HG03060 (cell line): ENCODE measurements around the gene LRRK1.

Source experiments
- ATAC-seq: cut with Tn5 transposase; IDR thresholded peaks from one replicate; pipeline ENCODE4 v1.9.1; 2021; ENCODE audit warnings: low read depth, moderate number of reproducible peaks; ENCODE audit not compliant: unreplicated experiment

Gene LRRK1

DNA sequence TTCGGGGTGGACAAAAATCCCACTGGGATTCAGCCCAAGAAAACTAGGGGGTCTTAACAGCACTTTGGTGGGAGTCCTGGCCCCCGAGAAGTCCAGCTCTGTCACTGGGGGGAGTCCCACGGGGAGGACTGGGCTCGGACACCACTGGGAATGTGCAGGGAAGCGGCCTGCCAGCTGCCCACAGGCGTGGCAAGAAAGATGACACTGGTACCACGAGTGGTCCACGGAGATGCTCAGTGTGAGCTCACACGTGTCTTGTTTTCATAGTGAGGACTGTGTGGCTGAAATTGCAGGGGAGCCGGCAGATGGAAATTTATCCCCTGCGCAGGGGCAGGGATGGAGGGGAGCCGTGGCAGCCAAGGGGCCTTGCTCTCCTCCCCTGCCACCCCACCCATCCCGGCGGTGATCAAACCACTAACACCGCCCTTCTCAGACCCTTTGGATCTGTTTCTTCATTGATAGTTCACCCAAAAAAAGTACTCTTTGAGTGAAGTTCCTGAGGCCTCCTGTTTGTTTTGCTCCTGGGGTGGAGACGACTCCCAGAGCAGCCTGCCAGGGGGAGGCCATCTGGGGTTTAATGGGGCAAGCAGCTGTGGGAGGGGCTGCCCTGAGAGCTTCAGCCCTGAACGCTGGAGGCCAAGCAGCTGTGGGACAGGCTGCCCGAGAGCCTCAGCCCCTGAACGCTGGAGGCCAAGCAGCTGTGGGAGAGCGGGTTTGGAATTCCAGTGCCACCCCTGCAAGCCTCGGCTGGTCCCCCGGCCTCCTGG, 130.9 kb downstream of the LRRK1 start:
- no peak for ATAC-seq

GRCh38 chr15:101050623-101051290, 131.6 kb downstream of the LRRK1 start:
- no peak for ATAC-seq

DNA sequence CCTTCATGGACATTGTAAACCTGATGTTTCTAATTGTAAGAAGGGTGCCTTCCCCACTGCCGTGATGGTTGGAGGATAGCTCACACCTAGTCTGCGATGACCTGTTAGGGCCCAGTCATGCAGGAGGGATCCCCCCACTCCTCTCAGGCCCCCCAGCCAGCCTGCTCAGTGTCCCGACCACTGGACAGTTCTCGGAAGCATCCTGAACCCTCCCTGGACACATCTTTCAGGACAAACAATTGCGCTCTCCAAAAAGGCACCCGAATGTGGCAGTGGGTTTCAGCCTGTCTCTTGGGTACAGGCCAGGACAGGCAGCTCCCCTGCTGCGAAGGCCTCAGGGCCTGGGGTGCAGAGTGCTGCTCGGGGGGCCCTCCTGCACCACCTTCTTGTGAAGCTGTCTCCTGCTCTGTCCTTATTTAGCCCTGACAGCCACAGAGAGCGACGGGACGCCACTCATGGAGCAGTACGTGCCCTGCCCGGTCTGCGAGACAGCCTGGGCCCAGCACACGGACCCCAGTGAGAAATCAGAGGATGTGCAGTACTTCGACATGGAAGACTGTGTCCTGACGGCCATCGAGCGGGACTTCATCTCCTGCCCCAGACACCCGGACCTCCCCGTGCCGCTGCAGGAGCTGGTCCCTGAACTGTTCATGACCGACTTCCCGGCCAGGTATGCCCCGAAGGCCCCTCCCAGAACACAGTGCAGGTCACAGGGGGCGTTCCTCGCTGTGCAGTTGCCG, 132.3 kb downstream of the LRRK1 start:
- ATAC-seq = no peak

GRCh38 chr15:101052031-101052620, 133.0 kb downstream of the LRRK1 start:
- no peak for ATAC-seq

GRCh38 chr15:101052681-101053121, 133.5 kb downstream of the LRRK1 start:
- no peak for ATAC-seq

DNA sequence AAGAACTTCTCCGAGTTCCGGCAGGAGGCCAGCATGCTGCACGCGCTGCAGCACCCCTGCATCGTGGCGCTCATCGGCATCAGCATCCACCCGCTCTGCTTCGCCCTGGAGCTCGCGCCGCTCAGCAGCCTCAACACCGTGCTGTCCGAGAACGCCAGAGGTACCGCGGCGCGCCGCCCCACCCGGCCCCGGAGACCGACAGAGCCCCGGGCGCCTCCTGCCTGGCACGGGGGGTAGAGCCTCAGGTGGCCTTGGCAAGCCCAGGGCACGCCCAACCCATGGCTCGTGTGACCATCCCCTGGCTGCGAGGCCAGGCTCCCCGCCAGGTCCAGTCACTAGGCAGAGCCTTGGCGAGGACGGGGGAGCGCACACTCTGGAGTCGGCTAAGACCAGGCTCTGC, 134.1 kb downstream of the LRRK1 start:
- no peak for ATAC-seq

DNA sequence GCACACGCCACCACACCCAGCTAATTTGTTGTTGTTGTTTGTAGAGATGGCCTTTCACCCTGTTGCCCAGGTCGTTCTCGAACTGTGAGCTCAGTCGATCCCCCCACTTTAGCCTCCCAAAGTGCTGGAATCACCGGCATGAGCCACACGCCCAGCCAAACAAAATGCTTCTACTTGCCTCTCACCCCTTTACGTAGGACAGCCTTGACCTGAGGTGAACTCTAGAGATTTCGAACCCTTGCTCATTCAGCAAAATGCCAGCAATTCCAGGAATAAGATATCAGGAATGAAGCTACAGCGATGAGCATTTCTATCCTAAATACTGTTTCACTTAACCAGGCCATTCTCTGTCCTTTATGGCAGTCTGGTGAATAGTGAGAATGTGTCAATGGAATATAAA, 135.0 kb downstream of the LRRK1 start:
- ATAC-seq = no peak

DNA sequence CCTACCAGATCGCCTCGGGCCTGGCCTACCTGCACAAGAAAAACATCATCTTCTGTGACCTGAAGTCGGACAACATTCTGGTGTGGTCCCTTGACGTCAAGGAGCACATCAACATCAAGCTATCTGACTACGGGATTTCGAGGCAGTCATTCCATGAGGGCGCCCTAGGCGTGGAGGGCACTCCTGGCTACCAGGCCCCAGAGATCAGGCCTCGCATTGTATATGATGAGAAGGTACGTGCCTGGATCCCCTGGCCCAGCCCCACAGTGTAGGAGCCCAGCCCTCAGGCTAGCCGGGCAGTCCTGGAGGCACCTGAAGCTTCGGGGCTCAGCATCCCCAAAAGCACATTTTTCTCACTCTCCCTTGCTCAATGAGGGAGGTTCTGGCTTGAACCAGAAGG, 135.8 kb downstream of the LRRK1 start:
- no peak for ATAC-seq

DNA sequence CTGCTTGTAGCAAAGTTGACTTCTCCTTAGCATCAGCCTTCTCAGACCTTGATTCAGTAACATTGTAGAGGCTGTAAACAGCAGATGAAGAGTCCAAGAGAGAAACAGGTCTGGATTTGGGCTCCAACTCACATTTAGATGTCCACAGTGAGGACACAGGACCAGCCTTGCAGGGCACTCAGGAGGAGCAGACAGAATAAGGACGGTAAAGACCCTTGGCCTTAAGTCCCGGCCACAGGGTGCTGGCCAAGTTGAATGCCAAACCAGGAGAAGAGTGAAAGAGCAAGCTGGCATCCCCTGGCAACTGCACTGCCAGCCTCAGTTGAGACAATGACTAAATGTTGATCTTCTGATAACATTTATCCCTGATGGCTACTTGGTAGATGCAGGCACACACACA, 136.3 kb downstream of the LRRK1 start:
- no peak for ATAC-seq

GRCh38 chr15:101056366-101057334, 137.5 kb downstream of the LRRK1 start:
- no peak for ATAC-seq

- ATAC-seq = no peak
Observed at GRCh38 chr15:101057841-101058407, 138.8 kb downstream of the LRRK1 start.

- no peak for ATAC-seq
Observed at GRCh38 chr15:101058735-101059134, 139.6 kb downstream of the LRRK1 start.

- ATAC-seq = no peak
Observed at GRCh38 chr15:101059381-101060341, 140.5 kb downstream of the LRRK1 start.

DNA sequence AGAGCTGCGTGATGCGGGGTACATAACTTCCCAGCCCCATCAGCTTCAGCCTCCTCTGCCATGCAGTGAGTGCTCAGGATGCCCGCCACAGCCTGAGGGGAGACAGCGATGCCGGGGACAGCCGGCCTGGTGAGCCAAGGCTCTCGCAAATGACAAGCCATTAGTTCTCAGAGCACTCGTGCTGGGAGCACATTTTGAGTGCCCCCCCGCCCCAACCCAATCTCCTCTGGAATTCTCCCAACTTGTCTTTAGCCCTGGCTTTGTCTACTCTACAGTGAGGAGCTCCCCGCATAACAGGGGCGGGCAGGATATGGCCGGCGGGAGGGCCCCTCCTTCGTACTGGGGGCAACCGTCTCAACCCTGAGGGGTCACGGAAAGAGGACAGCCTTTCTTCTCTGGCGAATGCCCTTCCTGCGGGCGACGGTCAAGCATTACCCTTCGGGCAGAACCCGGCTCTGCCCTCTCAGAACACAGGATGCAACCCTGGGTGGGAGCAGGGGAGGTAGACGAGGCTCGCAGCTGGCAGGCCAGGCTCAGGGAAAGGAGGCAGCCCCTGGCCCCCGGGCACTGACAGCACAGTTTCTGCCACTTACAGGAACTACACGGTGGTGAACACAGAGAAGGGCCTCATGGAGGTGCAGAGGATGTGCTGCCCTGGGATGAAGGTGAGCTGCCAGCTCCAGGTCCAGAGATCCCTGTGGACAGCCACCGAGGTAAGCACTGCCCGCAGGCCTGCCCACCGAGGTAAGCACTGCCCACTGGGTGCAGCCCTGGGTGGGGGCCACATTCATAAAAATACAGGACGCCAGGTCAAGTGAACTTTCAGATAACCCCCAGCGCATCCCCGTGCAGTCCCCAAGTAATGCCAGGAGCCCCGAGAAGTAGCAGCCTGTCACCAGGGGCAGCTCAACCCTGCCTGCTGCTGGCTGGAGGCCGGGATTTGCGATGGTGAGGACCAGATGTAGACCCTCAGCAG, 141.7 kb downstream of the LRRK1 start:
- no peak for ATAC-seq

- ATAC-seq = no peak
Observed at GRCh38 chr15:101062063-101062462, 142.9 kb downstream of the LRRK1 start.

- ATAC-seq = no peak
Observed at GRCh38 chr15:101062471-101063171, 143.5 kb downstream of the LRRK1 start.

DNA sequence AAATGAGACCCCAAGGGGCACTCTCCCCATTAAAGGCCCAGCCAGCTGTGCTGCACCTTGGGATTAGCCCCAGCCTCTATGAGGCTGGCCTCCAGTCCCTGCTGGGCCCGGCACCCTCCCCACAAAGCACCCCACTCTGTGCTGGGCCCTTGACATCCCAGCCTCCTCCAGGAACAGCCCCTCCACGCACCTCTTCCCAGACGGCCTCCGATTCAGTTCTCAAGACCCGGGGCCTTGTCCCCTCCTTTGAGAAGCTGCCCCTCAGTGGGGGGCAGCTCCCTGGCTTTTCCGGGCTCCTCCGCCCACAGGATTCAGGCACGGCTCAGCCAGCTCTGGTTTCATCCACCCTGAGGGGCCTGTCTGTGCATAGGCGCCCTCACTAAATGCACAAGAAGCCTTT, 144.1 kb downstream of the LRRK1 start:
- ATAC-seq = no peak
